HepG2 (cell line): ENCODE data around the gene IFNLR1. TPM values are rescaled to one million over a fixed set of nuclear protein-coding genes. Genes with fewer than 3 reads are reported as not detected.

Experiments
- CREB1 ChIP-seq, 2 experiments: fragments of 450-650 bp in 1 of 2; IDR thresholded peaks; 2 replicates each; pipeline ENCODE4 v1.6.1; 2016 to 2017; ENCODE audit warnings: control low read depth in 1 of 2, mild to moderate bottlenecking in 1 of 2, missing compliant biosample characterization in 1 of 2, missing genetic modification characterization in 1 of 2
- GTF2F1 ChIP-seq: fragments of 150-350 bp; IDR thresholded peaks from 2 replicates; pipeline ENCODE4 v1.6.1; 2014; ENCODE audit warnings: low read length
- HNF4A ChIP-seq: sonication (generic); formaldehyde crosslinking; IDR thresholded peaks from 2 replicates; pipeline ENCODE4 v1.4.0; 2020; ENCODE audit warnings: missing genetic modification reagents
- MEIS2 ChIP-seq: sonication (generic); formaldehyde crosslinking; IDR thresholded peaks from 2 replicates; pipeline ENCODE4 v1.9.0; 2021; ENCODE audit warnings: mild to moderate bottlenecking, missing genetic modification reagents
- NR2F1 ChIP-seq, 2 experiments: fragments of 450-650 bp in 1 of 2; formaldehyde crosslinking in 1 of 2; IDR thresholded peaks; 2 replicates each; pipeline versions ENCODE4 v1.5.0 to v1.6.1; 2016 to 2020; ENCODE audit warnings: mild to moderate bottlenecking in 1 of 2, missing compliant biosample characterization in 1 of 2, missing genetic modification reagents in 1 of 2, moderate library complexity in 1 of 2
- STAT5B ChIP-seq: sonication (generic); formaldehyde crosslinking; IDR thresholded peaks from 2 replicates; pipeline ENCODE4 v1.4.0; 2020; ENCODE audit warnings: missing genetic modification reagents
- U2AF1 ChIP-seq: fragments of 200-400 bp; formaldehyde crosslinking; optimal IDR thresholded peaks from 2 replicates; pipeline ENCODE3; 2017; ENCODE audit warnings: mild to moderate bottlenecking, low read depth, low read length
- ZNF264 ChIP-seq: sonication (generic); formaldehyde crosslinking; IDR thresholded peaks from 2 replicates; pipeline ENCODE4 v1.4.0; 2020; ENCODE audit warnings: missing genetic modification reagents
- ZNF766 ChIP-seq: sonication (generic); formaldehyde crosslinking; IDR thresholded peaks from 2 replicates; pipeline ENCODE4 v1.5.0; 2020; ENCODE audit warnings: missing genetic modification reagents, borderline replicate concordance
- polyA plus RNA-seq, 8 experiments: library from polyadenylated mRNA; depleted of rRNA in 3 of 8; stranded (reverse) in 7 of 8; unstranded in 1 of 8; fragments of >200 nt; fragmentation: Illumina TruSeq in 4 of 8; extraction: Trizol in 4 of 8; gene quantifications; 2 replicates each; pipeline versions ENCODE4 v1.2.1 to v1.2.3, GENCODE V29; 2011 to 2016; ENCODE audit warnings: low read depth in 4 of 8, missing spikeins in 1 of 8, mixed read lengths in 1 of 8; ENCODE audit not compliant: insufficient read depth in 1 of 8
- total RNA-seq, 5 experiments: library from RNA; depleted of rRNA; stranded (reverse); fragments of >200 nt; fragmentation: Illumina TruSeq; extraction: Trizol; gene quantifications; 2 replicates each; pipeline ENCODE4 v1.2.3, GENCODE V29; 2016; ENCODE audit warnings: low read depth in 1 of 5
- TF ChIP-seq, protein P1 (sequence below): IDR thresholded peaks from 2 replicates; pipeline ENCODE4 v1.6.1; 2016
- TF ChIP-seq, protein P2 (sequence below): sonication (generic); formaldehyde crosslinking; IDR thresholded peaks from 2 replicates; pipeline ENCODE4 v1.4.0; 2020; ENCODE audit warnings: missing genetic modification reagents, borderline replicate concordance
- TF ChIP-seq, protein P3 (sequence below): sonication (generic); formaldehyde crosslinking; IDR thresholded peaks from 2 replicates; pipeline ENCODE4 v1.4.0; 2020; ENCODE audit warnings: missing genetic modification reagents
- TF ChIP-seq, protein P4 (sequence below): sonication (generic); formaldehyde crosslinking; IDR thresholded peaks from 2 replicates; pipeline ENCODE4 v1.4.0; 2020; ENCODE audit warnings: missing genetic modification reagents, borderline replicate concordance
- TF ChIP-seq, protein P5 (sequence below): sonication (generic); formaldehyde crosslinking; IDR thresholded peaks from 2 replicates; pipeline ENCODE4 v1.8.1; 2023; ENCODE audit warnings: missing genetic modification reagents, mild to moderate bottlenecking, borderline replicate concordance
- TF ChIP-seq, protein P6 (sequence below), 2 experiments: sonication (generic) in 1 of 2; formaldehyde crosslinking in 1 of 2; IDR thresholded peaks; 2 replicates each; pipeline versions ENCODE4 v1.4.0 to v1.6.1; 2016 to 2020; ENCODE audit warnings: borderline replicate concordance in 1 of 2, low read depth in 1 of 2, mild to moderate bottlenecking in 1 of 2, missing genetic modification reagents in 1 of 2

IFNLR1 gene
- total and polyA plus RNA-seq, 2 of the 13 experiments (the other 11 are each of a cell fraction or from before 2014, with no cell fraction given) = 3.8 to 8.5 TPM

DNA sequence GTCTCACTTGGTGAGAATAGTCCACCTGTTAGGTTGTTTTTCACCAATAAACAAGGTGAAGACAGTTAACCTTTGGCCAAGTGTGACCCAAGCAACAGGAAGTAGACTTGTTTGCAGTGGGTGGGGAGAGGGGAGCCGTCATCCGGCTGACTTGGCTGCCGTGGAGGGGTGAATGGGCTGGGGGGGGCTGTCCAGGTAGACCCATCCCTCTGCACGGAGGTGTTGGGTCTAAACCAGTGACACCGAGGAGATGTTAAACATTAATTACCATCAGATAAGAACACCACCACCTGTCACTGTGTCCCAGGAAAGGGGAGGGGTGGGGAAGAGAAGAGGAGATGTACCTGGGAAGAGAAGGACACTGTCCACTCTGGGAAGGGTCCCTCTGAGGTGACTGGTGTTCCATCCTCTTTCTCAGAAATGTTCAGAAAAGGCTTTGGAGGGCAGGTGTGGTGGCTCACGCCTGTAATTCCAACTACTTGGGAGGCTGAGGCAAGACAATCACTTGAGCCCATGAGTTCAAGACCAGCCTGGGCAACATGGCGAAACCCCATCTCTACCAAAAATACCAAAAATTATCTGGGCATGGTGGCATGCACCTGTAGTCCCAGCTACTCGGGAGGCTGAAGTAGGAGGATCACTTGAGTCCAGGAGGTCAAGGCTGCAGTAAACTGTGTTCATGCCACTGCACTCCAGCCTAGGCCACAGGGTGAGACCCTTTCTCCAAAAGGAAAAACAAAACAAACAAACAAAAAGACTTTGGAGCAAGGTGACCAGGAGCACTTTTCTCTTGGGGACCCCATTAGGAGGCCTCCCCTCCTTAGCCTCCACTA, 68.5 kb downstream of the IFNLR1 start (continued):
- TF ChIP-seq NR2F1 (CRISPR knock-in tag; IDR thresholded peaks at IDR 0.05) = peak in 1 of 2 experiments; percentile 34; a peak in 1 of 4 replicates
- TF ChIP-seq, protein P1, sequence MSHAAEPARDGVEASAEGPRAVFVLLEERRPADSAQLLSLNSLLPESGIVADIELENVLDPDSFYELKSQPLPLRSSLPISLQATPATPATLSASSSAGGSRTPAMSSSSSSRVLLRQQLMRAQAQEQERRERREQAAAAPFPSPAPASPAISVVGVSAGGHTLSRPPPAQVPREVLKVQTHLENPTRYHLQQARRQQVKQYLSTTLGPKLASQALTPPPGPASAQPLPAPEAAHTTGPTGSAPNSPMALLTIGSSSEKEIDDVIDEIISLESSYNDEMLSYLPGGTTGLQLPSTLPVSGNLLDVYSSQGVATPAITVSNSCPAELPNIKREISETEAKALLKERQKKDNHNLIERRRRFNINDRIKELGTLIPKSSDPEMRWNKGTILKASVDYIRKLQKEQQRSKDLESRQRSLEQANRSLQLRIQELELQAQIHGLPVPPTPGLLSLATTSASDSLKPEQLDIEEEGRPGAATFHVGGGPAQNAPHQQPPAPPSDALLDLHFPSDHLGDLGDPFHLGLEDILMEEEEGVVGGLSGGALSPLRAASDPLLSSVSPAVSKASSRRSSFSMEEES = peak; percentile 75
- TF ChIP-seq GTF2F1 = no peak
- TF ChIP-seq, protein P2, sequence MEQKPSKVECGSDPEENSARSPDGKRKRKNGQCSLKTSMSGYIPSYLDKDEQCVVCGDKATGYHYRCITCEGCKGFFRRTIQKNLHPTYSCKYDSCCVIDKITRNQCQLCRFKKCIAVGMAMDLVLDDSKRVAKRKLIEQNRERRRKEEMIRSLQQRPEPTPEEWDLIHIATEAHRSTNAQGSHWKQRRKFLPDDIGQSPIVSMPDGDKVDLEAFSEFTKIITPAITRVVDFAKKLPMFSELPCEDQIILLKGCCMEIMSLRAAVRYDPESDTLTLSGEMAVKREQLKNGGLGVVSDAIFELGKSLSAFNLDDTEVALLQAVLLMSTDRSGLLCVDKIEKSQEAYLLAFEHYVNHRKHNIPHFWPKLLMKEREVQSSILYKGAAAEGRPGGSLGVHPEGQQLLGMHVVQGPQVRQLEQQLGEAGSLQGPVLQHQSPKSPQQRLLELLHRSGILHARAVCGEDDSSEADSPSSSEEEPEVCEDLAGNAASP = peak; percentile 67; the same call in 1 of the 2 replicates
- TF ChIP-seq ZNF264 (CRISPR knock-in tag) = no peak
- peak; percentile 77 for TF ChIP-seq HNF4A (CRISPR knock-in tag)
- no peak for TF ChIP-seq CREB1 (IDR thresholded peaks at IDR 0.05)
- TF ChIP-seq CREB1 (CRISPR knock-in tag; IDR thresholded peaks at IDR 0.05) = peak; percentile 84
- TF ChIP-seq, protein P3, sequence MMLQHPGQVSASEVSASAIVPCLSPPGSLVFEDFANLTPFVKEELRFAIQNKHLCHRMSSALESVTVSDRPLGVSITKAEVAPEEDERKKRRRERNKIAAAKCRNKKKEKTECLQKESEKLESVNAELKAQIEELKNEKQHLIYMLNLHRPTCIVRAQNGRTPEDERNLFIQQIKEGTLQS (CRISPR knock-in tag) = peak; percentile 46; the same call in 1 of the 2 replicates
- TF ChIP-seq, protein P4, sequence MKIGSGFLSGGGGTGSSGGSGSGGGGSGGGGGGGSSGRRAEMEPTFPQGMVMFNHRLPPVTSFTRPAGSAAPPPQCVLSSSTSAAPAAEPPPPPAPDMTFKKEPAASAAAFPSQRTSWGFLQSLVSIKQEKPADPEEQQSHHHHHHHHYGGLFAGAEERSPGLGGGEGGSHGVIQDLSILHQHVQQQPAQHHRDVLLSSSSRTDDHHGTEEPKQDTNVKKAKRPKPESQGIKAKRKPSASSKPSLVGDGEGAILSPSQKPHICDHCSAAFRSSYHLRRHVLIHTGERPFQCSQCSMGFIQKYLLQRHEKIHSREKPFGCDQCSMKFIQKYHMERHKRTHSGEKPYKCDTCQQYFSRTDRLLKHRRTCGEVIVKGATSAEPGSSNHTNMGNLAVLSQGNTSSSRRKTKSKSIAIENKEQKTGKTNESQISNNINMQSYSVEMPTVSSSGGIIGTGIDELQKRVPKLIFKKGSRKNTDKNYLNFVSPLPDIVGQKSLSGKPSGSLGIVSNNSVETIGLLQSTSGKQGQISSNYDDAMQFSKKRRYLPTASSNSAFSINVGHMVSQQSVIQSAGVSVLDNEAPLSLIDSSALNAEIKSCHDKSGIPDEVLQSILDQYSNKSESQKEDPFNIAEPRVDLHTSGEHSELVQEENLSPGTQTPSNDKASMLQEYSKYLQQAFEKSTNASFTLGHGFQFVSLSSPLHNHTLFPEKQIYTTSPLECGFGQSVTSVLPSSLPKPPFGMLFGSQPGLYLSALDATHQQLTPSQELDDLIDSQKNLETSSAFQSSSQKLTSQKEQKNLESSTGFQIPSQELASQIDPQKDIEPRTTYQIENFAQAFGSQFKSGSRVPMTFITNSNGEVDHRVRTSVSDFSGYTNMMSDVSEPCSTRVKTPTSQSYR (CRISPR knock-in tag) = peak; percentile 22; the same call in 1 of the 2 replicates
- TF ChIP-seq, protein P5, sequence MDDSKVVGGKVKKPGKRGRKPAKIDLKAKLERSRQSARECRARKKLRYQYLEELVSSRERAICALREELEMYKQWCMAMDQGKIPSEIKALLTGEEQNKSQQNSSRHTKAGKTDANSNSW (CRISPR knock-in tag) = no peak
- TF ChIP-seq MEIS2 = peak; percentile 77; the same call in 1 of the 2 replicates
- TF ChIP-seq U2AF1 = no peak
- TF ChIP-seq, protein P6, sequence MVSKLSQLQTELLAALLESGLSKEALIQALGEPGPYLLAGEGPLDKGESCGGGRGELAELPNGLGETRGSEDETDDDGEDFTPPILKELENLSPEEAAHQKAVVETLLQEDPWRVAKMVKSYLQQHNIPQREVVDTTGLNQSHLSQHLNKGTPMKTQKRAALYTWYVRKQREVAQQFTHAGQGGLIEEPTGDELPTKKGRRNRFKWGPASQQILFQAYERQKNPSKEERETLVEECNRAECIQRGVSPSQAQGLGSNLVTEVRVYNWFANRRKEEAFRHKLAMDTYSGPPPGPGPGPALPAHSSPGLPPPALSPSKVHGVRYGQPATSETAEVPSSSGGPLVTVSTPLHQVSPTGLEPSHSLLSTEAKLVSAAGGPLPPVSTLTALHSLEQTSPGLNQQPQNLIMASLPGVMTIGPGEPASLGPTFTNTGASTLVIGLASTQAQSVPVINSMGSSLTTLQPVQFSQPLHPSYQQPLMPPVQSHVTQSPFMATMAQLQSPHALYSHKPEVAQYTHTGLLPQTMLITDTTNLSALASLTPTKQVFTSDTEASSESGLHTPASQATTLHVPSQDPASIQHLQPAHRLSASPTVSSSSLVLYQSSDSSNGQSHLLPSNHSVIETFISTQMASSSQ (IDR thresholded peaks at IDR 0.05; ENCODE audit: low read depth) = peak; percentile 89
- TF ChIP-seq, protein P6 (CRISPR knock-in tag; IDR thresholded peaks at IDR 0.05; ENCODE audit: borderline replicate concordance) = no peak; the same call in 1 of the 2 replicates
- TF ChIP-seq ZNF766 (CRISPR knock-in tag) = no peak
- TF ChIP-seq STAT5B (CRISPR knock-in tag) = no peak
